Measurements from ENCODE around the gene EFNA5.

Gene EFNA5

DNA sequence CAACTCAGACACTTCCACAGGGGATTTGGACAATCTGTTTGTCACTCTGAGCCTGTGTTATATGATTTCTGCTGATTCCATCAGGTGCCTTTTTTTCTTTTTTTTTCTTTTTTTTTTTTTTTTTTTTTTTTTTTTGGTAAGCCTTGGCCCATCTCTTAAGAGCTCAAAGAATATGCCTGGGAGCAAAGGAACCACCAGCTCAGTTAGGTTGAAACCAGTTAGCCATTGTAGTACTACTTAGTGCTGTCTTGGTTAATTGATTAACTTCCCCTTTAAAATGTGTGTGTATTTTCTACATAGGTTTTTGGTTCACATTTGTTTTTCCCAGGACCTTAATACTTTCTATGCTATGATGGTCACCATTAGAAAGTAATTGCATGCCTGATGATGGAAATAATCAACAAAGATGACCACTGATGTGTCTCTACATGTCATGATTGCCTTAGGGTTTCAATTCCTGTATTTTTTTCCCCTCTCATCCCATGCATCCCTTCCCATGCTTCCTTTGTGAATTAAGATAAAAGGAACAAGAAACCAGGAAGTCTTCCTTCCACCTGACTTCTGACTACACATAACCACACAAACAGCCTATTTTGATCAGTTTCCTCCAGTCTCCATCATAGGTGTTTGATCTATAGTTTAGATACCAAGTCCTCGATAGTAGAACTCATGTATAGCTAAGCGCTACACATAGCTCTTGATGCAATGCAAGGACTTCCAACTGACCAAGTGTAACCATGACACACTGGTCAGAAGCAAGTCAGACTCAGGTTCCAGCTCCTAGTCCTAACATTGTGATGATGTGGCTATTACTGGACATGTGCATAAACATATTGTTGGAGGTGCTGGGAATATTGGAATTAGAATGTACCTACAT is 306.1 kb downstream of the EFNA5 start:
- DNase-seq (ENCODE audit: low read depth) = no peak
- no peak overlapping the region for H3K4me3 ChIP-seq (replicated peaks; ENCODE audit: low read depth, low read length)
- TF ChIP-seq, protein P1, sequence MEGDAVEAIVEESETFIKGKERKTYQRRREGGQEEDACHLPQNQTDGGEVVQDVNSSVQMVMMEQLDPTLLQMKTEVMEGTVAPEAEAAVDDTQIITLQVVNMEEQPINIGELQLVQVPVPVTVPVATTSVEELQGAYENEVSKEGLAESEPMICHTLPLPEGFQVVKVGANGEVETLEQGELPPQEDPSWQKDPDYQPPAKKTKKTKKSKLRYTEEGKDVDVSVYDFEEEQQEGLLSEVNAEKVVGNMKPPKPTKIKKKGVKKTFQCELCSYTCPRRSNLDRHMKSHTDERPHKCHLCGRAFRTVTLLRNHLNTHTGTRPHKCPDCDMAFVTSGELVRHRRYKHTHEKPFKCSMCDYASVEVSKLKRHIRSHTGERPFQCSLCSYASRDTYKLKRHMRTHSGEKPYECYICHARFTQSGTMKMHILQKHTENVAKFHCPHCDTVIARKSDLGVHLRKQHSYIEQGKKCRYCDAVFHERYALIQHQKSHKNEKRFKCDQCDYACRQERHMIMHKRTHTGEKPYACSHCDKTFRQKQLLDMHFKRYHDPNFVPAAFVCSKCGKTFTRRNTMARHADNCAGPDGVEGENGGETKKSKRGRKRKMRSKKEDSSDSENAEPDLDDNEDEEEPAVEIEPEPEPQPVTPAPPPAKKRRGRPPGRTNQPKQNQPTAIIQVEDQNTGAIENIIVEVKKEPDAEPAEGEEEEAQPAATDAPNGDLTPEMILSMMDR (IDR thresholded peaks at IDR 0.05; ENCODE audit: low read length, missing control alignments) = no peak

DNA sequence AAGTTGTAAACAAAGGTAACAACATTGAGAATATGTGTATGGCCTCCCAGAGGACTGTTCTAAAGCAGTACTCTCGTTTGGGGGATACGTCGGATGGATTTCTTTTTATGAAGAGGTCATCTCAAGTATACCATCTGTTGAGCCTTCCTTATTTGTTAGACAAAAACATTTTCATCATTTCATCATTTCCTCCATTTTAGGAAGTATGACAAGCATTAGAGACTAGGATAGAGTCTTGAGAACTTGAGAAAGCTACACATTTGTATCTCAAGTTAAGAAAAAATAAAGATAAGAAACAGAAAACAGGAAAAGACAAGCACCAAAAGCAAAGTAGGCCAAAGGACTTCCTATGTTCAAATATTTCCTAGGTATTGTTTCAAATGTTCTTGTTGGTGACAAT is 307.0 kb downstream of the EFNA5 start:
- no peak for DNase-seq (ENCODE audit: low read depth)
- TF ChIP-seq, protein P1 (IDR thresholded peaks at IDR 0.05; ENCODE audit: low read length, missing control alignments) = no peak
- H3K4me3 ChIP-seq (replicated peaks; ENCODE audit: low read depth, low read length) = no peak overlapping the region

DNA sequence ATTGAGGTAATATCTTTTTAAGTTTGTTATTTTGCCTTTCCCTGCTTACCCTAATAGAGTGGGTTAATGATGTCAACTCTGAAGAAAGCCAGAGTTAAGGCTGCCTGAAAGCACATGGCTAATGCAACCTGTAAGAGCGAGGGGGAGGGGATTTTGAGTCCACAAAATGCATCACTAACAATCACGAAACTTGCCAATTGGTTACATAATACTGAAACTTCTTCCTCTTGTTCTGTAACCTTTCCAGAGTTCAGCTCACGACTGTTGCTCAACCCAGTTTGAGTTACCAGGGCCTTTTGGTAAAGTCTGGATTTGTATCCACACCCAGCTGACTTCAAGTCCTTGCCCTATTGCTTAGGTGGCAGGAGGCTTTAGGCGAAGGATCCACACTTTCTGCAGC is 308.8 kb downstream of the EFNA5 start:
- DNase-seq (ENCODE audit: low read depth) = peak; percentile 95

DNA sequence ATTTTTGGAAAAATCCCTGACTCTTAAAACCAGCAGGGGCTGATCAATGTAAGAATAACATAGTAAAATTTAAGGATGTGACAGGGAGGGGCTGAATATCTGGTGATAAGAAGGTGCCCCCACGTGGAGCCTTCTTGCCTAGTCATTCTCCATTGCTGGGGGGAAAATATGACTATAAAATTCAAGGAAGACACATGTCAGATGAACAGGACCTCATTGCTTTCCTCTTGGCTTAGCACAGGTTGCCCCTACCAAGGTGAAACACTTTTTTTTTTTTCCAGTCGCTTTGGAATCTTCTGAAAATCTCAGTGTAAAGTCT is 310.9 kb downstream of the EFNA5 start:
- H3K4me3 ChIP-seq (replicated peaks; ENCODE audit: low read depth, low read length) = no peak overlapping the region
- TF ChIP-seq, protein P1 (IDR thresholded peaks at IDR 0.05; ENCODE audit: low read length, missing control alignments) = no peak
- DNase-seq (ENCODE audit: low read depth) = no peak

More for the DNA sequence above, 308.8 kb downstream of the EFNA5 start:
- no peak overlapping the region for H3K4me3 ChIP-seq (replicated peaks; ENCODE audit: low read depth, low read length)
- TF ChIP-seq, protein P1 (IDR thresholded peaks at IDR 0.05; ENCODE audit: low read length, missing control alignments) = no peak

DNA sequence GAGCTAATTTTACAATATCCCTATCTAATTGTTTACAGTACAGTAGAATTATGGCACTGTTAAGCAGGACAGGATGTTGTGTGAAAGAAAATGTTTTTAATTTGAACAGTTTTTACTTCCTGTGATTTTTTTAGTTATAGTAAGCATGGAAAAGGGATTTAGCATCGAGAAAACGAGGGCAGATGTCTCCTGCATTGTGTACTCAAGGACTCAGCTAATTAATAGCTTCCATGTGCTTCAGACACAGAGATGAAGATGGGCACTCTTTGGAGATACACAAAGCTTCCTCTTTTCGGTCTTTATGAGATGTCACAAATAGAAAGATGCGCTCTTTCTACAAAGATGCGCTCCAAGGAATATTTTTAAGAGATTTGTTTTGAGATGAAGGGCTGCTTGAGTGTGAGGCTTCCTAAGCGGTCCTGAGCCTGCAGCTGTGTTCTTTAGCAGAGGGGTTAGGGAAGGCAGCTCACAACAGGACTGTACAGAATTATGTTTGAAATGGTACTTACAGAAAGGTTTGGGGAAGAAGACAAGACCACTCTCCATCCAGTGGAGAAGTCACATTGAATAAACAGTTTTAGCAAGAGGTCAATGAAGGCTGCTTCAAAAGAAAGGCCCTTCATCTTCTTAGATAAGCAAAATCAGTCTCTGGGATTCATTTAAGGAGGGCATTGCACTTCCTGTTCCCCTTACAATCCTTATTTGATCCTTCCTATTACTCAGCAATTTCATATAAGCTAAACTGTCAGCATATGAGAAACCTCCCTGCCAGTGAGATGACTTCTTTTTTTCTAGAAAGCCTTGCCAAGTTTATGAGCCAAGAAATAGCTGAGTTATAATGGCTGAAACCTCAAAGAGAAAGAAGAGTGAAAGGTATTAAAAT is 311.5 kb downstream of the EFNA5 start:
- H3K4me3 ChIP-seq (replicated peaks; ENCODE audit: low read depth, low read length) = no peak overlapping the region
- peak; percentile 72 for DNase-seq (ENCODE audit: low read depth)
- TF ChIP-seq, protein P1 (IDR thresholded peaks at IDR 0.05; ENCODE audit: low read length, missing control alignments) = no peak

DNA sequence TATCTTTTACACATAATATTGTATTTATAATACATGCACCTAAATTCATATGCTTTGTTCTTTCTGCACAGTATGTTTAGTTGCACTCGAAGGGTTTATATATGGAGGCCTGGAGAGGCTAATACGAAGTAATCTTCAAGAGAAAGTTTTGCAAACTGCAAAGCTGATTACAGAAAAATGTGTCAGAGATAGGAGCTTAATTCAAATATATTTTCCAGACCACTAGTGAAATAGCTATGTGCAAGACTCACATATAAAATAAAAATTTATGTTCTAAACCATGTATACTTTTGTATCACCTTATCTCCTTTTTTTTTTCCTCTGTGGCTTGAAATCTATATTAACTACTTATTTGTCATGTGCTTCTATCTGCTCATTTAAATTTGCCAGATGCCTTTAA is 313.8 kb downstream of the EFNA5 start:
- no peak overlapping the region for H3K4me3 ChIP-seq (replicated peaks; ENCODE audit: low read depth, low read length)
- TF ChIP-seq, protein P1 (IDR thresholded peaks at IDR 0.05; ENCODE audit: low read length, missing control alignments) = no peak
- no peak for DNase-seq (ENCODE audit: low read depth)
